ENCODE results near the gene SOD3. TPM values are rescaled to one million over a fixed set of nuclear protein-coding genes. Genes with fewer than 3 reads are reported as not detected.

Gene SOD3
- total RNA-seq, 3 donors from 2014 or later (not counting 1 experiment from before 2014, with no cell fraction given): not detected

DNA sequence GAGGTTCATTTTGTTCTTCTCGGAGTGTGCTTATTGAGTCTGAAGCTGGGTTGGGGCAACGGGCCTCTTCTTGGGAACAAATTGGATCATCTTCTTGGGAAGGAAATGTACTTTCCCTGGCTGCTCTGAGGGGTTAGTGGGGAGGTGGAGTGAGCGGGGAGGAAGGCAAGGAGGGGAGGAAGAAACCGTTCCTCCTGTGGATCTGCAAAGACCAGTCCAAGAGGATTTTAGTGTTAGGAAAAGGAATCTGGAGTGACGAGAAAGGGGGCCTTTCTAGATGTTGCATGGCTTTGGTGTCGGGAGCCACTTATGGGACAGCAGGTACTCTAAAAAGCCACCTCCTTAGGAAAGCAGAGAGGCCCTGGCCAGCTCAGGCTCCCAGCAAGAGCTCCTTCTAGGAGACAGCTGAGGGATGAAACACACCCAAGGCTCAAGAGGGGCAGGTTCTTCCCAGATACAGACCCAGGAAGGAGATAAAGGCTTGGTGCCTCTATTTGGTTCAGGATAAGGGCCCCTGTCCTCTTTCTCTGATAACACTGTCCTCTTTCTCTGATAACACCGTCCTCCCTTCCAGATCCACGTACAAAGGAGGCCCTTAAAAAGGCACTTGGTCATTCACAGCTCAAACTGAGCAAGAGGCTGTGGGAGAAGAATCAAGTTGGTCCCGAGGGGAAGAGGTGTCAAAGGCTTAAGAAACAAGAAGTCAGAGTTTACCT lies 451 bp downstream of the SOD3 start:
- WGBS (ENCODE audit: insufficient coverage): 90% methylated on average over 8 of the region's 9 CpGs

DNA sequence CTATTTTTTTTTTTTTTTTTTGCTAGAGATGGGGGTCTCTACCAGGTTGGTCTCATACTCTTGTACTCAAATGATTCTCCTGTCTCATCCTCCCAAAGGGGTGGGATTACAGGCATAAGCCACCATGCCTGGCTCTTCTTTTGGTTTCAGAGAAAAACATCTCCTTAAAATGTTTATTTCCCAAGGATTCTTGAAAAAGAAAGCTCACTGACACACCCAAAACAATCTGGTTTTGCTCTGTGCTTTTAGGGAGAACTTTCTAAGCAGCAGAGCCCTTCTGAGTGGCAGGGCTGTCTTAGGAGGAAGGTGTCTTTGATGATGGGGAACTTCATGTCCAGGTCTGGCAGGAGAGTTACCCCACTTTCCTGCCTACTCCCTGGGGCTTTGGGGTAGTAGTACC lies 1.2 kb downstream of the SOD3 start:
- Mint-ChIP-seq H3K27me3 (ENCODE audit: low read depth in 2 of 2) (peaks cover 19 to 24% of the 10 kb centered on the region in 2 donors), H3K36me3 (no peaks in the 10 kb centered on the region), H3K27ac (no peak overlapping the region), H3K9me3 (no peaks in the 10 kb centered on the region), H3K4me1 (no peaks in the 10 kb centered on the region), H3K4me3 (no peak overlapping the region)
- no peak for ATAC-seq
- Histone ChIP-seq H3K9me3 (ENCODE audit: control insufficient read depth, insufficient read depth, low read length) (no peaks in the 10 kb centered on the region), H3K27me3 (ENCODE audit: control insufficient read depth, insufficient read depth, low read length) (peaks cover 2% of the 10 kb centered on the region), H3K27ac (ENCODE audit: low read length) (no peak overlapping the region), H3K4me3 (ENCODE audit: low read length) (no peak overlapping the region), H3K4me1 (ENCODE audit: control insufficient read depth, insufficient read depth, low read length) (no peaks in the 10 kb centered on the region), H3K36me3 (ENCODE audit: control insufficient read depth, insufficient read depth, low read length) (no peaks in the 10 kb centered on the region)
- intact Hi-C loops (cut with micrococcal nuclease): no loop called here
- TF ChIP-seq, protein P1, sequence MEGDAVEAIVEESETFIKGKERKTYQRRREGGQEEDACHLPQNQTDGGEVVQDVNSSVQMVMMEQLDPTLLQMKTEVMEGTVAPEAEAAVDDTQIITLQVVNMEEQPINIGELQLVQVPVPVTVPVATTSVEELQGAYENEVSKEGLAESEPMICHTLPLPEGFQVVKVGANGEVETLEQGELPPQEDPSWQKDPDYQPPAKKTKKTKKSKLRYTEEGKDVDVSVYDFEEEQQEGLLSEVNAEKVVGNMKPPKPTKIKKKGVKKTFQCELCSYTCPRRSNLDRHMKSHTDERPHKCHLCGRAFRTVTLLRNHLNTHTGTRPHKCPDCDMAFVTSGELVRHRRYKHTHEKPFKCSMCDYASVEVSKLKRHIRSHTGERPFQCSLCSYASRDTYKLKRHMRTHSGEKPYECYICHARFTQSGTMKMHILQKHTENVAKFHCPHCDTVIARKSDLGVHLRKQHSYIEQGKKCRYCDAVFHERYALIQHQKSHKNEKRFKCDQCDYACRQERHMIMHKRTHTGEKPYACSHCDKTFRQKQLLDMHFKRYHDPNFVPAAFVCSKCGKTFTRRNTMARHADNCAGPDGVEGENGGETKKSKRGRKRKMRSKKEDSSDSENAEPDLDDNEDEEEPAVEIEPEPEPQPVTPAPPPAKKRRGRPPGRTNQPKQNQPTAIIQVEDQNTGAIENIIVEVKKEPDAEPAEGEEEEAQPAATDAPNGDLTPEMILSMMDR (IDR thresholded peaks at IDR 0.05): no peak
- DNase-seq: no peak

More for the DNA sequence above, 451 bp downstream of the SOD3 start:
- Histone ChIP-seq H3K27ac (ENCODE audit: low read length) (no peak overlapping the region), H3K27me3 (ENCODE audit: control insufficient read depth, insufficient read depth, low read length) (peaks cover 2% of the 10 kb centered on the region), H3K36me3 (ENCODE audit: control insufficient read depth, insufficient read depth, low read length) (no peaks in the 10 kb centered on the region), H3K9me3 (ENCODE audit: control insufficient read depth, insufficient read depth, low read length) (no peaks in the 10 kb centered on the region), H3K4me1 (ENCODE audit: control insufficient read depth, insufficient read depth, low read length) (no peaks in the 10 kb centered on the region), H3K4me3 (ENCODE audit: low read length) (no peak overlapping the region)
- Mint-ChIP-seq H3K4me3 (no peak overlapping the region), H3K27me3 (ENCODE audit: low read depth in 2 of 2) (peaks cover 15 to 16% of the 10 kb centered on the region in 2 donors), H3K36me3 (no peaks in the 10 kb centered on the region), H3K9me3 (no peaks in the 10 kb centered on the region), H3K4me1 (no peaks in the 10 kb centered on the region), H3K27ac (no peak overlapping the region)
- intact Hi-C loops (cut with micrococcal nuclease): no loop called here
- no peak for ATAC-seq
- TF ChIP-seq, protein P1 (IDR thresholded peaks at IDR 0.05): no peak
- no peak for DNase-seq

DNA sequence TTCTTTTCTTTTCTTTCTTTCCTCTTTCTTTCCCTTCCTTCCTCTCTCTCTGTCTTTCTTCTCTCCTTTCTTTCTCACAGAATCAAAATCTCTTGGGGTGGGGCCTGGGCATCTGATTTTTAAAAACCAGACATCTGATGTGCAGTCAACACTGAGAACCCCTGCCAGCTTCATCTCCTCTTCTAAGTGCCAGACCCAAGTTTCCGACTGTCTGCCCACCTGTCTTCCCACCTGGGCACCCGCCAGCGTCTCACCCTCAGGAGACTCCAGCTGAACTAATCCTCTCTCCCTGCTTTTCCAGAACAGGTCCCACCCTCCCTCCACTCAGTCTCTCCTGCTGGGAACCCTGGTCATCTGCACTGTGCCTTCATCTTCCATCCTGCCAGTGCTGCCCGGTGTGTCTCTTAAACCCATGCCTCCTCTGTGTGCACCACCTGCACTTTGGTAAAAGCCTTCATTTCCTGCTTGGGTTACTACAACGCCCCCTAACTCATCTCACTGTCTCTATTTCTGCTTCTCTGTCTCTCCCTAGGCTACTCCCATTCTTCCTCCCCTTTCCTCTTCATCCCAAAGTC lies 2.8 kb downstream of the SOD3 start:
- no peak overlapping the region for H3K4me3 Mint-ChIP-seq
- DNase-seq (no peak), ATAC-seq (no peak)
- Histone ChIP-seq H3K4me1 (ENCODE audit: control insufficient read depth, insufficient read depth, low read length) (no peaks in the 10 kb centered on the region), H3K27me3 (ENCODE audit: control insufficient read depth, insufficient read depth, low read length) (peaks cover 2% of the 10 kb centered on the region), H3K4me3 (ENCODE audit: low read length) (no peak overlapping the region), H3K36me3 (ENCODE audit: control insufficient read depth, insufficient read depth, low read length) (no peaks in the 10 kb centered on the region), H3K27ac (ENCODE audit: low read length) (no peak overlapping the region), H3K9me3 (ENCODE audit: control insufficient read depth, insufficient read depth, low read length) (no peaks in the 10 kb centered on the region)
- H3K27ac Mint-ChIP-seq: no peak overlapping the region
- H3K27me3 Mint-ChIP-seq (ENCODE audit: low read depth in 2 of 2): peaks cover 19 to 35% of the 10 kb centered on the region in 2 donors
- 59% methylated on average over 5 of the region's 5 CpGs for WGBS (ENCODE audit: insufficient coverage)
- H3K36me3 Mint-ChIP-seq: no peaks in the 10 kb centered on the region
- H3K4me1 Mint-ChIP-seq: no peaks in the 10 kb centered on the region
- intact Hi-C loops (cut with micrococcal nuclease): no loop called here
- TF ChIP-seq, protein P1 (IDR thresholded peaks at IDR 0.05): no peak
- H3K9me3 Mint-ChIP-seq: no peaks in the 10 kb centered on the region

DNA sequence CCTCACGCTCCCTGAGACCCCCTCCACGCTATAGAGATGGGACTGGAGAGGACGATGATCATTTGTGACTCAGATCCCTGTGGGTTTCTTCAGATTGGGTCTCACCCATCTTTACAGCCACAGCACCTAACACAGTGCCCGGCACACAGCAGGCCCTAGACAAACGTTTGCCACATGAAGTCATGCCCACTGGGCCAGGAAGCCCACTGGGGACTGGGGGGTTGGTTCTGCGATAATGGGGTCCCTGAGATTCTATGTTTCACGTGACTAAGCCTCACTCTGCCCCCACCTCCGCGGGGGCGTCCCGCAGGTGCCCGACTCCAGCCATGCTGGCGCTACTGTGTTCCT lies 3.8 kb downstream of the SOD3 start:
- Mint-ChIP-seq H3K9me3 (peaks cover 0 to 2% of the 10 kb centered on the region in 2 donors), H3K27ac (no peak overlapping the region), H3K27me3 (ENCODE audit: low read depth in 2 of 2) (peaks cover 22 to 44% of the 10 kb centered on the region in 2 donors), H3K4me3 (no peak overlapping the region), H3K4me1 (no peaks in the 10 kb centered on the region), H3K36me3 (no peaks in the 10 kb centered on the region)
- Histone ChIP-seq H3K4me1 (ENCODE audit: control insufficient read depth, insufficient read depth, low read length) (no peaks in the 10 kb centered on the region), H3K4me3 (ENCODE audit: low read length) (no peak overlapping the region), H3K36me3 (ENCODE audit: control insufficient read depth, insufficient read depth, low read length) (no peaks in the 10 kb centered on the region), H3K27ac (ENCODE audit: low read length) (no peak overlapping the region), H3K27me3 (ENCODE audit: control insufficient read depth, insufficient read depth, low read length) (peaks cover 2% of the 10 kb centered on the region), H3K9me3 (ENCODE audit: control insufficient read depth, insufficient read depth, low read length) (no peaks in the 10 kb centered on the region)
- TF ChIP-seq, protein P1 (IDR thresholded peaks at IDR 0.05): no peak
- 78% methylated on average over 13 of the region's 13 CpGs for WGBS (ENCODE audit: insufficient coverage)
- ATAC-seq (no peak), DNase-seq (no peak)
- intact Hi-C loops (cut with micrococcal nuclease): no loop called here

All from natural killer cell (primary cell).